A549 (cell line): ENCODE measurements around the gene COL5A1. TPM values are rescaled to one million over a fixed set of nuclear protein-coding genes. Genes with fewer than 3 reads are reported as not detected.

Experiments
- ATAC-seq, 2 experiments: fragments of 200-7000 bp in 1 of 2; fragments of >200 bp in 1 of 2; cut with Nextera tagmentation in 1 of 2; cut with Tn5 transposase in 1 of 2; 3 replicates each; pipeline versions ENCODE4 v1.8.0 to v1.9.1; 2018 to 2020; ENCODE audit warnings: mild to moderate bottlenecking in 1 of 2, moderate library complexity in 1 of 2
- CTCF ChIA-PET: fragments of 300-600 bp; sonication (Branson Sonifier 250); formaldehyde crosslinking; extraction: SDS; loops from one replicate; lab custom pipeline; 2021; ENCODE audit warnings: antibody characterized with exemption, inconsistent platforms; lab: Yijun Ruan, JAX
- POLR2A ChIA-PET: fragments of 350-600 bp; formaldehyde crosslinking; extraction: SDS; loops from one replicate; lab custom pipeline; 2021; ENCODE audit warnings: antibody characterized with exemption, inconsistent platforms; lab: Yijun Ruan, JAX
- DNase-seq, 2 experiments: peaks; one replicate each; pipeline versions ENCODE4 v3.0.0 to v3.0.0-alpha.2; 2011 to 2016; ENCODE audit warnings: low read depth in 1 of 2, low spot score in 1 of 2
- FAIRE-seq: peaks from 2 replicates; lab custom pipeline; 2011; peaks lifted over from hg19 to GRCh38; lab: Jason Lieb, UNC
- H3K27ac ChIP-seq, 2 experiments: fragments of >200 bp; sonication (Bioruptor Twin); formaldehyde crosslinking; 3 replicates each; pipeline ENCODE4 v1.5.1; 2016 to 2017
- H3K4me1 ChIP-seq: fragments of >200 bp; sonication (Bioruptor Twin); formaldehyde crosslinking; 3 replicates; pipeline ENCODE4 v1.6.1; 2016
- H3K4me2 ChIP-seq: fragments of >200 bp; sonication (Bioruptor Twin); formaldehyde crosslinking; 3 replicates; pipeline ENCODE4 v1.6.1; 2016
- H3K4me3 ChIP-seq: fragments of >200 bp; sonication (Bioruptor Twin); formaldehyde crosslinking; 3 replicates; pipeline ENCODE4 v1.5.1; 2016
- H3K9me3 ChIP-seq: fragments of >200 bp; sonication (Bioruptor Twin); formaldehyde crosslinking; 3 replicates; pipeline ENCODE4 v1.6.1; 2016
- BCL3 ChIP-seq: fragments of >200 bp; sonication (Bioruptor Twin); formaldehyde crosslinking; IDR thresholded peaks from 3 replicates; pipeline ENCODE4 v1.6.1; 2016
- CBX2 ChIP-seq: fragments of 200-600 bp; sonication (generic); IDR thresholded peaks from 2 replicates; pipeline ENCODE4 v1.6.1; 2016; ENCODE audit warnings: low read depth, mild to moderate bottlenecking, borderline replicate concordance
- CBX8 ChIP-seq: fragments of 200-600 bp; sonication (generic); IDR thresholded peaks from 2 replicates; pipeline ENCODE4 v1.6.1; 2016
- CEBPB ChIP-seq, 2 experiments: fragments of >200 bp in 1 of 2; sonication (Bioruptor Twin) in 1 of 2; formaldehyde crosslinking in 1 of 2; IDR thresholded peaks; 2 replicates each; pipeline ENCODE4 v1.6.1; 2012 to 2016
- CHD2 ChIP-seq: fragments of 150-350 bp; IDR thresholded peaks from 2 replicates; pipeline ENCODE4 v1.6.1; 2014; ENCODE audit warnings: low read length; ENCODE audit not compliant: partially characterized antibody
- CTCF ChIP-seq: fragments of >200 bp; sonication (Bioruptor Twin); formaldehyde crosslinking; IDR thresholded peaks from 3 replicates; pipeline ENCODE4 v1.5.1; 2016
- E2F6 ChIP-seq: IDR thresholded peaks from 2 replicates; pipeline ENCODE4 v1.6.1; 2012; ENCODE audit warnings: low read depth, borderline replicate concordance
- ESRRA ChIP-seq: fragments of 150-350 bp; IDR thresholded peaks from 2 replicates; pipeline ENCODE4 v1.6.1; 2014; ENCODE audit warnings: mild to moderate bottlenecking, low read length, borderline replicate concordance
- FOSB ChIP-seq: fragments of 250-450 bp; sonication (Bioruptor Pico); IDR thresholded peaks from 2 replicates; pipeline ENCODE4 v1.5.0; 2020; ENCODE audit warnings: mild to moderate bottlenecking, moderate library complexity
- GATA3 ChIP-seq: IDR thresholded peaks from 2 replicates; pipeline ENCODE4 v1.6.1; 2012; ENCODE audit warnings: borderline replicate concordance
- HEYL ChIP-seq: fragments of 250-450 bp; sonication (Bioruptor Pico); IDR thresholded peaks from 2 replicates; pipeline ENCODE4 v1.8.0; 2021; ENCODE audit warnings: mild to moderate bottlenecking, moderate library complexity
- HMGXB4 ChIP-seq: fragments of 250-450 bp; sonication (Bioruptor Pico); IDR thresholded peaks from 2 replicates; pipeline ENCODE4 v1.5.0; 2021; ENCODE audit warnings: mild to moderate bottlenecking, moderate library complexity, borderline replicate concordance
- HOXA7 ChIP-seq: fragments of 250-450 bp; sonication (Bioruptor Pico); IDR thresholded peaks from 2 replicates; pipeline ENCODE4 v1.5.0; 2020; ENCODE audit warnings: mild to moderate bottlenecking, moderate library complexity
- HOXB13 ChIP-seq: fragments of 250-450 bp; sonication (Bioruptor Pico); IDR thresholded peaks from 2 replicates; pipeline ENCODE4 v1.5.0; 2020; ENCODE audit warnings: low read depth, mild to moderate bottlenecking, moderate library complexity
- MAFK ChIP-seq: fragments of 450-650 bp; IDR thresholded peaks from 2 replicates; pipeline ENCODE4 v1.6.1; 2014; ENCODE audit not compliant: partially characterized antibody
- NPAS2 ChIP-seq: fragments of 250-450 bp; sonication (Bioruptor Pico); IDR thresholded peaks from 2 replicates; pipeline ENCODE4 v1.8.0; 2022; ENCODE audit warnings: mild to moderate bottlenecking, moderate library complexity, borderline replicate concordance
- PBX3 ChIP-seq: IDR thresholded peaks from 2 replicates; pipeline ENCODE4 v1.6.1; 2012
- POLR2A ChIP-seq: IDR thresholded peaks from 2 replicates; pipeline ENCODE4 v1.6.1; 2012; ENCODE audit warnings: mild to moderate bottlenecking, low read length
- RCOR1 ChIP-seq: fragments of 150-350 bp; IDR thresholded peaks from 2 replicates; pipeline ENCODE4 v1.6.1; 2014; ENCODE audit warnings: antibody characterized with exemption, low read length, low read depth
- SMC3 ChIP-seq: fragments of >200 bp; sonication (Bioruptor Twin); formaldehyde crosslinking; IDR thresholded peaks from 3 replicates; pipeline ENCODE4 v1.6.1; 2018; ENCODE audit warnings: inconsistent platforms
- TFCP2L1 ChIP-seq: fragments of 250-450 bp; sonication (Bioruptor Pico); IDR thresholded peaks from 2 replicates; pipeline ENCODE4 v1.5.0; 2021; ENCODE audit warnings: mild to moderate bottlenecking
- TP53 ChIP-seq: fragments of 250-450 bp; sonication (Bioruptor Pico); IDR thresholded peaks from 2 replicates; pipeline ENCODE4 v1.5.0; 2021; ENCODE audit warnings: mild to moderate bottlenecking, moderate library complexity
- ZFP36 ChIP-seq: fragments of 450-650 bp; IDR thresholded peaks from 2 replicates; pipeline ENCODE4 v1.6.1; 2014; ENCODE audit warnings: borderline replicate concordance; ENCODE audit not compliant: partially characterized antibody
- ZNF302 ChIP-seq: fragments of 250-450 bp; sonication (Bioruptor Pico); IDR thresholded peaks from 2 replicates; pipeline ENCODE4 v1.9.0; 2021; ENCODE audit warnings: inconsistent platforms, mild to moderate bottlenecking, moderate library complexity
- WGBS: methylation state at CpG from one replicate; pipeline ENCODE4 v1.1.6; 2017; ENCODE audit errors: missing lambda C conversion rate; 5-methylcytosine and 5-hydroxymethylcytosine counted together
- polyA plus RNA-seq, 4 experiments: library from polyadenylated mRNA; depleted of rRNA in 3 of 4; stranded (reverse); fragments of >200 nt; fragmentation: RNase III in 1 of 4; extraction: RNeasy Plus Mini Kit Qiagen cat#74134 plus additional on column Dnase treatment in 1 of 4; gene quantifications; 2 replicates in 3 of 4; 3 replicates in 1 of 4; pipeline ENCODE4 v1.2.3, GENCODE V29; 2011 to 2017

The COL5A1 gene
- polyA plus RNA-seq, 2 of the 4 experiments (the other 2 are of a cell fraction): 16.1 to 67.5 TPM

- ATAC-seq: no peak
- Histone ChIP-seq H3K4me2 (no peak overlapping the region), H3K4me3 (no peak overlapping the region), H3K27ac (no peak overlapping the region), H3K4me1 (peaks cover 17% of the 10 kb centered on the region), H3K9me3 (no peaks in the 10 kb centered on the region)
- POLR2A ChIA-PET: no interaction called here
- TF ChIP-seq CBX2: no peak
- TF ChIP-seq HEYL: no peak
- TF ChIP-seq TFCP2L1 (CRISPR knock-in tag): no peak
- TF ChIP-seq NPAS2 (CRISPR knock-in tag): no peak
- TF ChIP-seq PBX3: no peak
- DNase-seq: no peak
- no peak for FAIRE-seq
- CTCF ChIA-PET: interaction anchor here (0.6 to 6.0 kb wide), 3 partner anchors 10 to 287 kb away, joined by 3 to 39 read pairs (median 16); no protein-coding TSS in a partner anchor
- 87% methylated on average over 23 of the region's 23 CpGs for WGBS
These were observed 88.6 kb downstream of the COL5A1 start for GRCh38 chr9:134730011-134730760.

- no peak for DNase-seq
- H3K4me2 ChIP-seq: no peak overlapping the region
- CTCF ChIA-PET: interaction anchor here (0.6 to 6.0 kb wide), 3 partner anchors 9 to 288 kb away, joined by 3 to 39 read pairs (median 16); no protein-coding TSS in a partner anchor
- POLR2A ChIA-PET: no interaction called here
- 91% methylated on average over 19 of the region's 22 CpGs for WGBS
- no peak overlapping the region for H3K4me3 ChIP-seq
- H3K9me3 ChIP-seq: no peaks in the 10 kb centered on the region
- TF ChIP-seq CHD2 (no peak), E2F6 (no peak), BCL3 (no peak), ZFP36 (no peak), CBX8 (no peak), POLR2A (no peak), HOXB13 (CRISPR knock-in tag) (no peak), CEBPB (IDR thresholded peaks at IDR 0.05) (no peak), ESRRA (no peak), GATA3 (no peak), FOSB (no peak), RCOR1 (no peak), ZNF302 (CRISPR knock-in tag) (no peak), HMGXB4 (no peak), SMC3 (no peak), TP53 (no peak), MAFK (no peak), HOXA7 (CRISPR knock-in tag) (no peak), CTCF (no peak)
- no peak overlapping the region for H3K27ac ChIP-seq
- no peak for FAIRE-seq
- no peak for ATAC-seq
- H3K4me1 ChIP-seq: peaks cover 17% of the 10 kb centered on the region
These were observed 89.3 kb downstream of the COL5A1 start for GRCh38 chr9:134730761-134731496.
